Activated CD4-positive, CD25-positive, alpha-beta regulatory T cell treated with anti-CD3 and anti-CD28 coated beads, Interleukin-2, amount 50 U/mL, for 16 hours (primary cell): ENCODE data around the gene NAB2.

Experiments used
- DNase-seq: peaks from one replicate; pipeline ENCODE4 v3.0.0-alpha.2; 2020; ENCODE audit warnings: low read depth, low spot score

NAB2 gene

DNA sequence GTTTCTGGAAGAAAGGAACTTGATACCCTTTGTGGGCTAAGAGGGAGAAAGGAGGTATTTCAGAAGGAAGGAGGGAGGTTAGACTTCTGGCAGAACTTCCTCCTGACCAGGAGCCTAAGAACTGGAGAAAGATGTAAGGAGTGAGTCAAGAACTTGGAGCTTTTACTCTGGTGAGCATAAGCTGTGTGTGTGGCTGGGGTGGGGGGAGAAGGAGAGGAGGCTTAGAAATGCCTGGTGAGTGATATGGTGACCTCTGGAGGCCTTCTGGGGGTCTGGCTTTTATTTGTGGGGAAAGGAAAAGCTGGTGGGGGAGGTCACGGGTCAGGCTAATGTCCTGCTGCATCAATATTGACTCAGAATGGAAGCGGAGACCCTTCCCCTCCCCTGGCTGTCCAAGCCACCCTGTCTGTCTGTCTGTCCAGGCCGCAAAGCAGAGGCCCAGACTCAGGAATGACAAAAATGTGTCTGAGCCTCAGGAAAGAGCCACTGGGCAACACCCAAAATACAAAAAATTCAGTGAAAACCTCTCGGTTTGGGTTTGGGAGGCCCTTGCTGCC, 44.2 kb downstream of the NAB2 start:
- no peak for DNase-seq

DNA sequence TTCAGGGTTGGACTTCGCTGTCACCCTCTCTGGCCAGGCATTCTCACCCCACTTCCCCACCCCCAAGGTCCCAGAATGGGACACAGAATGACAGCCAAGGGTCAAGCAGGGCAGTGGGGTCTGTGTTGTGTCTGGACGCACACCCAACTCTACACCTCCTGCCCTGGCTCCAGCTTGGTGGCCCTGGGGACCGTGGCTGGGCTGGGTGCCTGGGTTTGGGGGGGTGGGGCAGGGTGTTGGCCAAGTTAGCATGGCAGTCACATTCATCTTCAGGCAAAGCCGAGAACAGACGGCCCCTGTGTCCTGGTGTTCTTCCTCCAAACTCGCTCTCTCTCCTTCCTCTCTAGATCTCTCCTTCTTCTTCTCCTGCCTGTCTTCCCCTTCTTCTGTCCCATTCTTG, 45.0 kb downstream of the NAB2 start:
- DNase-seq: no peak

DNA sequence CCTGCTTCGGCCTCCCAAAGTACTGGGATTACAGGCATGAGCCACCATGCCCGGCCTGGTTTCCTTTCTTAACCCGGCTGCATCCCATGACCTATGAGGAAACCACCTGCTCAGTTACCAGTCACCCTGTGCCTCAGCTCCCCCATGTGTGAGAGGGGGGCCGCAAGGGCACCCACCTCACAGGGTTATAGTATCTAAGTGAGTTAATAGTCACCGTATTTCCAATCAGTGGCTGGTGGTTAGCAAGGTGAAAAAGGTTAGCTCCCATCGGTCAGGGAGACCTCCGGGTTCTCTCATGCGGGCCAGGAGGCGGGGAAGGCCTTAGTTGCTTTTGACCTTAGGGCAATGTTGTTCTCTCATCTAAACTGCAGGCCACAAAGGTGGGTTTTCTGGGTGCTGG, 46.0 kb downstream of the NAB2 start:
- DNase-seq: no peak

DNA sequence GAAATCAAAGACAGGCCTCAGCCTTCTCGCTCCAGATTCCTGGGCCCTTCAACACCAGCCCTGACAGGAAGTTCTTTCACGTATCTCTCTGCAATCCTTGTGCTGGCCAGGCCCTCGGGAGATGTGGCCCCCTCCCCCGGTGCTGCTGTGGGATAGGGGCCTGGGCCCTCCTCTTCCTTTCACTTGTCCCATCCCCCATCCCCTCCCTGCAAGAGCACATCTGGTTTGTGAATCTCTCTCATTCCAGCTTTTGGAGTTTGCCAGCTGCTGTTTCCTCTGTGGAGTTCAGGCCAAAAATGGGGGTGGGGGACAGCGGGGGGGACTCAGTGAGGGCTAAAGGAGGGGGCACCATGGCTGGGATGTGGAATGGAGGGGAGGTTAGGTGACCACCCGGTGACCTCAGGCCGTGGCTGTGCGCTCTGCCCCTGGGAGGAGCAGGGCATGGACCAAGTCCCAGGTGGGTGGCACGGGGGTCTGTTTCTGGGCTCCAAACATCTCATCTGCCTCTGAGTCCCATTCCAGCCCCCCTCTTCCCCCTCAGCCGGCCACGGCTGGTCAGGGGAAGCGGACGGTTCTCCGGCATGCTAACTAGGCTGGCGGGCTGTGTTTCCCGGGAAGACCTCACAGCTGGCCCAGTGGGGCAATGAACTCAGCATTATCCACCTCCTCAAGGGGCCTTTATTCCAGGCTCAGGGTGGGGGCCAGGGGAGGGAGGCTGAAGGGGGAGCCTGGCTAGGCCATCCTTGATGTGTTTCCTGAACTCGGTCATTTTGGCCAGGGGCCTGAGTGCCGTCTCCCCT, 46.8 kb downstream of the NAB2 start:
- DNase-seq: no peak

DNA sequence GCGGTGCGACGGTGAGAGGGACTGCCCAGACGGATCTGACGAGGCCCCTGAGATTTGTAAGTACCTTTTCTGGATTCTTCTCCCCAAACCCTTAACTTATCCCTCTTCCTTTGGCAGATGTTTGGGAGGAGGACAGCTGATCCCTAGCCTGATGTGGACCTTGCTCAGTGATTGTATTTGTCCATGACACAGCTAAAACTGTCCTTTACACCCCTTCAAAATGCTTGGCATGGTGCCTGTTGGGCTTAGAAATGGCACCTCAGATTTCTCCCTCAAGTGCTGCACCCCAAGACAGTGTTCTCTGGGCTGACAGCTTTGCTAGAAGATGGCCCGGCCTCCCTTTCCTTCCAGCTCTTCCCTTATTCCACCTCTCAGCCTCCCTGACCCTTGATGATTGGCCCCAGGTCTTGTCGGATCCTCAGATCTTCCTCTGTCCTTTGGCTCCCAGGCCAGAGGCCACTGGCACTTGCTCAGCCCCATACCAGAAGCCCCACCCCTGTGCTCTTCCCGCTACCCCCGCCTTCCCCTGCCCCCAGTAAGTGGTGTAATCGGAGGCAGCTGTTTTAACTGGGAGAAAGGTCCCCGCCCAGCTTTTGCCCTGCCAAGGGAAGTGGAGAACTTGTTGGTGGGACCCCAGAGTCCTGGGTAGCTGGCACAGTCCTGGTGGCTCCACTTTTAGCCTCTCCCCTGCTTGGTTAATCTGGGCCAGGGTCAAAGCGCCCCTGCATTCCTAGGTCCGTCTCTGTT, 49.8 kb downstream of the NAB2 start:
- DNase-seq: no peak

DNA sequence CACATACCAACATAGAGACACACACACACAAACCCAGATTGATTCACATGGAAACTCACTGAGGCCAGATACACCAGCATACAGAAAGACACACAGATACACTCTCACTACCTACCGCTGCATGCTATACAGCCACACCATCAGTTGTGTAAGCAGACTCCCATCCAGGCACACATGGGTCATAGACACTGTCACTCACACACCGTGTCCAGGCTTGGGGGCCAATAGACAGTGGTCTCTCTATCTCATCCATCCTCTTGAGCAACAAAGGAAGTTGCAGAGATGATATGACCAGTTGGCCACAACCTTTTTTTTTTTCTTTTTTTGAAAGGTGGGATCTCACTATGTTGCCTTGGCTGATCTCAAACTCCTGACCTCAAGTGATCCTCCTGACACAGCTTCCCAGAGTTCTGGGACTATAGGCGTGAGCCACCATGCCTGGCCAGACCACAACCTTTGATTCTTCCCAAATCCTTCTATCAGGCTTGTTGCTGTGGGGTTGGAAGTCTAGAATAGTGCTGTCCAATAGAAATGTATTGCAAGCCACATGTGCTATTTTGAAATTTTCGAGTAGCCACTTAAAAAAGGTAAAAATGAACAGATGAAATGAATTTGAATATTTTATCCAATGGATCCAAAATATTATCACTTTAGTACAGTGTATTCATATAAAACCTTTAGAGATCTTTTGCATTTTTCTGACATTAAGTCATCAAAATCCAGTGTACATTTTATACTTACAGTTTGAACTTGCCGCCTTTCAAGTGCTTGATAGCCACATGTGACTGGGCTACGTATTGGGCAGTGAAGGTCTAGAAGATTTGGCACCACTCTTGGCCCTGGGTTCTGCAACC, 51.1 kb downstream of the NAB2 start:
- no peak for DNase-seq

DNA sequence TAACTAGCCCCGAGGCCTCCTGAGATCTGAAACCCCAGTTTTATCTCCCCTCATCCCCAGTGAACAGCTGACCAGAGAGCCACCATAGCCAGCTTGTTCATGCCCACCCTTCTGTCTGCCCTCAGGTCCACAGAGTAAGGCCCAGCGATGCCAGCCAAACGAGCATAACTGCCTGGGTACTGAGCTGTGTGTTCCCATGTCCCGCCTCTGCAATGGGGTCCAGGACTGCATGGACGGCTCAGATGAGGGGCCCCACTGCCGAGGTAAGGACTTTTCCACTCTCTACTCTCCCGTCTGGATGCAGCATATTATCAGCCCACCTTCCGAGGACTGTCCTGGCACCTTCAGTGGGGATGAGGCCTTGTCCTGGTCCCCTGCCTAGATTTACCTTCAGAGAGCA, 52.3 kb downstream of the NAB2 start:
- DNase-seq: no peak

DNA sequence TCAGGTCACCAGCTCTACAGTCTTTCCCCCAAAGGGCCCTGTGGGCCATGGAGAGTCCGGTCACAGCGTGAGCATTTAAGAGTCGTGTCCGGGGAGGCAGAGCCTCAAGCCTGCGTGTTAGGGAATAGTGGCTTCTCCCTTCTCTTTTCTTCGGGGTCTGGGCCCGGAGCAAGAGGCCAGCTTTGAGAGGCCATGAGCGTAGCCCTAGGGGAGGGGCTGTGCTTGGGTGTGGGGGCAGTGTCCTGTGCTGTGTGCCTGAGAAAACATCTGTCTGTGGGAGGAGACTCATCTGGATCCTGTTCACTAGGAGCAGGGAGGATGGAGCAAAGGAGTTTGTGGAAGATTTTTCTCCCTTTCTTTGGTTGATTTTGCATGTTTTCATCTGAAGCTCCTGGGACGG, 53.2 kb downstream of the NAB2 start:
- DNase-seq: no peak

DNA sequence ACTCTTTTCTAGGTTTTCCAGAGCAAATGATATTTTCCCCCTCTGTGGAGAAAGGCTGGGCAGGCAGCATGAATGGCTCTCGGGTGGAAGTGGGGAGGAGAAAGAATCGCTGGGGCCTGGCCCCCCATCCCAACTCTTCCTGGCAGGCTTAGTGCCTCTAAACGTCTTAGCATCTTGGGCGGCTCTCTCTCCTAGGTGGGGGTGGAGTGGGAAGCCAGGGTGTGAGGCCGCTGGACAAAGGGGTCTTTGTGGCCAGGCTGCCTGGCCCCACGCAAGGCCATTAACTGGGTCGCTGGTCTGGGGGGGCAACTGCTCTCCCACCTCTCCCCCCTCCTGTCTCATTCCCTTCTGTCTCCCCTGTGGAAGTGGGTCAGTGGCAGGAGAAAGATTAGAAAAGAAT, 53.8 kb downstream of the NAB2 start:
- DNase-seq: no peak

DNA sequence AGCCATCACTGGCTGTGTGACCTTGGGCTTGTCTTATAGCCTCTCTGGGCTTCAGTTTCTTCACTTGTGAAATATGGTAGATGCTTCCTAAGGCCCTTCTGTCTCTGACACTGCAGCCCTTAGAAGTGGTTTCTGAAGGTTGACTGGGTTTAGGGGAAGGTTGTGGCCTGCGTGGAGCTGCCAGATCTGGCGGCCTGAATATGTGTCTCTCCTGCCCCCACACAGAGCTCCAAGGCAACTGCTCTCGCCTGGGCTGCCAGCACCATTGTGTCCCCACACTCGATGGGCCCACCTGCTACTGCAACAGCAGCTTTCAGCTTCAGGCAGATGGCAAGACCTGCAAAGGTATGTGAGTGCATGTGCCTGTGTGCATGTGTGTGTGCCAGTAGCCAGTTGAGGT, 54.5 kb downstream of the NAB2 start:
- no peak for DNase-seq
